HCT116 (cell line): ENCODE results near the gene KNSTRN. TPM values are rescaled to one million over a fixed set of nuclear protein-coding genes. Genes with fewer than 3 reads are reported as not detected.

ENCODE experiments used
- ATAC-seq: fragments of 200-7000 bp; cut with Tn5 transposase; 2 replicates; pipeline ENCODE4 v1.9.1; 2020; ENCODE audit warnings: mild to moderate bottlenecking, moderate library complexity
- BruUV-seq: library from RNA; stranded (reverse); fragments of 400-500 nt; replicated peaks from 2 replicates; lab custom pipeline; 2021; lab: Mats Ljungman, UMichigan
- CTCF ChIA-PET: fragments of 300-600 bp; sonication (Branson Sonifier 250); formaldehyde crosslinking; loops from one replicate; lab custom pipeline; 2021; ENCODE audit warnings: antibody characterized with exemption; lab: Charles Lee
- POLR2A ChIA-PET: fragments of 300-600, 350-600 bp; sonication (Branson Sonifier 250); formaldehyde crosslinking; loops from one replicate; lab custom pipeline; 2021; ENCODE audit warnings: antibody characterized with exemption; lab: Charles Lee
- RAD21 ChIA-PET, 2 experiments: fragments of 300-600 bp; sonication (Branson Sonifier 250); formaldehyde crosslinking; loops; one replicate each; lab custom pipeline; 2023; ENCODE audit warnings: low total read pairs in 2 of 2; ENCODE audit not compliant: uncharacterized antibody in 2 of 2, unreplicated experiment in 2 of 2, low non-redundant PET in 1 of 2; lab: Charles Lee
- DNase-seq: peaks from one replicate; pipeline ENCODE4 v3.0.0-alpha.2; 2010; ENCODE audit warnings: low read depth, low spot score
- H2AFZ ChIP-seq: fragments of 200-600 bp; shearing (Covaris generic), sonication (generic); 2 replicates; pipeline ENCODE4 v1.6.1; 2017; ENCODE audit warnings: low read depth, mixed run types, mixed read lengths, antibody characterized with exemption, low read length; ENCODE audit not compliant: poor library complexity, severe bottlenecking
- H3K27ac ChIP-seq: 2 replicates; pipeline ENCODE4 v1.5.1; 2012; ENCODE audit warnings: low read depth, low read length
- H3K27me3 ChIP-seq: fragments of 200-600 bp; sonication (generic); 2 replicates; pipeline ENCODE4 v1.6.1; 2016; ENCODE audit warnings: mixed run types, low read length, mixed read lengths; ENCODE audit not compliant: insufficient read depth
- H3K36me3 ChIP-seq, 2 experiments: fragments of 200-500 bp in 1 of 2; fragments of 200-600 bp in 1 of 2; sonication (Bioruptor generic) in 1 of 2; sonication (generic) in 1 of 2; 2 replicates each; pipeline versions ENCODE4 v1.5.1 to v1.6.1; 2014 to 2016; ENCODE audit warnings: low read length in 2 of 2, inconsistent platforms in 1 of 2, mixed read lengths in 1 of 2, mixed run types in 1 of 2; ENCODE audit not compliant: insufficient read depth in 2 of 2, control insufficient read depth in 1 of 2
- H3K4me1 ChIP-seq, 2 experiments: fragments of 200-600 bp in 1 of 2; sonication (generic) in 1 of 2; 2 replicates each; pipeline versions ENCODE4 v1.5.1 to v1.6.1; 2012 to 2017; ENCODE audit warnings: low read length in 2 of 2, inconsistent platforms in 1 of 2, mild to moderate bottlenecking in 1 of 2, mixed read lengths in 1 of 2, mixed run types in 1 of 2, moderate library complexity in 1 of 2; ENCODE audit not compliant: insufficient read depth in 2 of 2, control insufficient read depth in 1 of 2
- H3K4me2 ChIP-seq: fragments of 200-600 bp; sonication (generic); 2 replicates; pipeline ENCODE4 v1.6.1; 2017; ENCODE audit warnings: mixed run types, low read length, mixed read lengths
- H3K4me3 ChIP-seq, 2 experiments: fragments of 200-600 bp in 1 of 2; sonication (generic) in 1 of 2; replicated peaks in 1 of 2; 2 replicates each; pipeline ENCODE4 v1.5.1; 2011 to 2016; ENCODE audit warnings: low read length in 2 of 2, control low read depth in 1 of 2, low read depth in 1 of 2, mild to moderate bottlenecking in 1 of 2, mixed read lengths in 1 of 2, mixed run types in 1 of 2
- H3K79me2 ChIP-seq: fragments of 200-600 bp; sonication (generic); 2 replicates; pipeline ENCODE4 v1.6.1; 2017; ENCODE audit warnings: mild to moderate bottlenecking, mixed run types, low read length, moderate library complexity, mixed read lengths; ENCODE audit not compliant: insufficient read depth
- H3K9ac ChIP-seq: fragments of 200-600 bp; sonication (generic); 2 replicates; pipeline ENCODE4 v1.6.1; 2016; ENCODE audit warnings: low read length, mixed read lengths
- H3K9me2 ChIP-seq: fragments of 200-600 bp; sonication (generic), shearing (Covaris generic); 2 replicates; pipeline ENCODE4 v1.6.1; 2017; ENCODE audit warnings: mixed run types, mild to moderate bottlenecking, moderate library complexity; ENCODE audit not compliant: insufficient read depth
- H3K9me3 ChIP-seq, 2 experiments: fragments of 200-500 bp in 1 of 2; fragments of 200-600 bp in 1 of 2; sonication (Bioruptor generic) in 1 of 2; sonication (generic) in 1 of 2; 2 replicates each; pipeline ENCODE4 v1.6.1; 2014 to 2017; ENCODE audit warnings: low read length in 2 of 2, mixed read lengths in 2 of 2, inconsistent platforms in 1 of 2, low read depth in 1 of 2, mild to moderate bottlenecking in 1 of 2, mixed run types in 1 of 2, moderate library complexity in 1 of 2; ENCODE audit not compliant: control insufficient read depth in 1 of 2, insufficient read depth in 1 of 2
- H4K20me1 ChIP-seq: fragments of 200-600 bp; sonication (generic), shearing (Covaris generic); 2 replicates; pipeline ENCODE4 v1.6.1; 2017; ENCODE audit warnings: mixed run types, mild to moderate bottlenecking, moderate library complexity; ENCODE audit not compliant: insufficient read depth
- EGR1 ChIP-seq: IDR thresholded peaks from 2 replicates; pipeline ENCODE4 v1.6.1; 2012; ENCODE audit warnings: low read depth
- EZH2 ChIP-seq: fragments of 200-600 bp; sonication (generic); IDR thresholded peaks from 2 replicates; pipeline ENCODE4 v1.6.1; 2017; ENCODE audit warnings: antibody characterized with exemption, mixed run types
- EZH2phosphoT487 ChIP-seq: fragments of 200-600 bp; IDR thresholded peaks from 2 replicates; pipeline ENCODE4 v1.6.1; 2018; ENCODE audit warnings: antibody characterized with exemption, borderline replicate concordance
- POLR2AphosphoS5 ChIP-seq: IDR thresholded peaks from 2 replicates; pipeline ENCODE4 v1.6.1; 2011; ENCODE audit warnings: mild to moderate bottlenecking, low read depth, low read length, moderate library complexity
- RAD21 ChIP-seq: IDR thresholded peaks from 2 replicates; pipeline ENCODE4 v1.6.1; 2012; ENCODE audit warnings: low read depth, mild to moderate bottlenecking
- YY1 ChIP-seq: IDR thresholded peaks from 2 replicates; pipeline ENCODE4 v1.6.1; 2011; ENCODE audit warnings: low read length, low read depth, moderate library complexity, mild to moderate bottlenecking; ENCODE audit not compliant: insufficient replicate concordance; ENCODE audit errors: extremely low read depth
- ZNF274 ChIP-seq: fragments of 200-500 bp; sonication (Bioruptor generic); IDR thresholded peaks from 2 replicates; pipeline ENCODE4 v1.6.1; 2014; ENCODE audit warnings: mild to moderate bottlenecking, low read depth, low read length, inconsistent platforms
- intact Hi-C: fragments of 100-400 bp; cut with micrococcal nuclease; formaldehyde crosslinking; loops from 2 replicates; pipeline ENCODE4 v1.10.0; 2022
- total RNA-seq: library from RNA; stranded (reverse); gene quantifications from one replicate; pipeline ENCODE4 v1.2.1, GENCODE V29; 2021; ENCODE audit not compliant: unreplicated experiment
- TF ChIP-seq, protein P1 (sequence below): IDR thresholded peaks from 2 replicates; pipeline ENCODE4 v1.6.1; 2011; ENCODE audit warnings: mild to moderate bottlenecking, low read length, moderate library complexity; ENCODE audit not compliant: insufficient replicate concordance; ENCODE audit errors: extremely low read depth

The KNSTRN gene
- total RNA-seq, 1 experiment from 2014 or later = 84.1 TPM

DNA sequence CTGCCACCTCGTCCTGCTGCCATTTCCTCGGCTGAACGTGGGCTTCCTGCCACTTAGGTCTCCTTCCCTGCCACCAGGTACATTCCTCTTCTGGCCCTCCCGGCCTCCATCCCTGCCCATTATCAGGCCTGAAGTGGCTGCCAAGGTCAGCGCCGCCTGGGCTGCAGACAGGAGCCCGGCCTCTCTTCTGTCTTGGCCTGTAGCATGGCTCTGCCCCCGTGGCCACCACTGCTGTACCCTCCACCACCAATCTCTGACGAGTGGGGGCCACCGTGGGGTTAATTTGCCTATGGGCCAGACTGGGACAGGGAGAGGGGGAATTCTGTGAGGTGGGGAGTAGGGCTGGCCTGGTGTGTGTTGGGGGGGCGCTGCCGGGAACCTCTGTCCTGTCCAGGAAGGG lies 56.2 kb downstream of the KNSTRN start:
- no peak overlapping the region for H3K4me3 ChIP-seq
- ChIA-PET POLR2A (no interaction called here), RAD21 (no interaction called here), CTCF (interaction anchor here (1.6 kb wide), 1 partner anchor 129 kb away, joined by 3 read pairs; no protein-coding TSS in a partner anchor)
- H4K20me1 ChIP-seq = no peaks in the 10 kb centered on the region
- no peaks in the 10 kb centered on the region for H3K36me3 ChIP-seq
- intact Hi-C loops = no loop called here
- H2AFZ ChIP-seq = no peak overlapping the region
- no peak overlapping the region for H3K9ac ChIP-seq
- TF ChIP-seq EZH2 = no peak
- TF ChIP-seq EGR1 = no peak
- no peak for TF ChIP-seq RAD21
- no peak for TF ChIP-seq YY1
- TF ChIP-seq ZNF274 = no peak
- no peak for TF ChIP-seq POLR2AphosphoS5
- no peak for TF ChIP-seq EZH2phosphoT487
- TF ChIP-seq, protein P1, sequence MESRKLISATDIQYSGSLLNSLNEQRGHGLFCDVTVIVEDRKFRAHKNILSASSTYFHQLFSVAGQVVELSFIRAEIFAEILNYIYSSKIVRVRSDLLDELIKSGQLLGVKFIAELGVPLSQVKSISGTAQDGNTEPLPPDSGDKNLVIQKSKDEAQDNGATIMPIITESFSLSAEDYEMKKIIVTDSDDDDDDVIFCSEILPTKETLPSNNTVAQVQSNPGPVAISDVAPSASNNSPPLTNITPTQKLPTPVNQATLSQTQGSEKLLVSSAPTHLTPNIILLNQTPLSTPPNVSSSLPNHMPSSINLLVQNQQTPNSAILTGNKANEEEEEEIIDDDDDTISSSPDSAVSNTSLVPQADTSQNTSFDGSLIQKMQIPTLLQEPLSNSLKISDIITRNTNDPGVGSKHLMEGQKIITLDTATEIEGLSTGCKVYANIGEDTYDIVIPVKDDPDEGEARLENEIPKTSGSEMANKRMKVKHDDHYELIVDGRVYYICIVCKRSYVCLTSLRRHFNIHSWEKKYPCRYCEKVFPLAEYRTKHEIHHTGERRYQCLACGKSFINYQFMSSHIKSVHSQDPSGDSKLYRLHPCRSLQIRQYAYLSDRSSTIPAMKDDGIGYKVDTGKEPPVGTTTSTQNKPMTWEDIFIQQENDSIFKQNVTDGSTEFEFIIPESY = no peak
- peaks cover 21% of the 10 kb centered on the region for H3K79me2 ChIP-seq
- no peaks in the 10 kb centered on the region for H3K27me3 ChIP-seq
- DNase-seq (no peak), ATAC-seq (no peak)
- no peaks in the 10 kb centered on the region for H3K9me2 ChIP-seq
- H3K9me3 ChIP-seq = no peaks in the 10 kb centered on the region
- H3K4me1 ChIP-seq = peaks cover 10 to 26% of the 10 kb centered on the region in 2 experiments; a peak in 3 of 4 replicates
- no peak overlapping the region for H3K4me2 ChIP-seq
- H3K27ac ChIP-seq = no peak overlapping the region
- BruUV-seq = no TSS peak
